AG04450 (cell line): ENCODE results near the gene VAMP2. TPM values are rescaled to one million over a fixed set of nuclear protein-coding genes. Genes with fewer than 3 reads are reported as not detected.
A peak's percentile ranks its signal among the peaks of the same experiment; 100 is the strongest.

Experiments
- CTCF ChIA-PET: fragments of 300-600, 350-600 bp; formaldehyde crosslinking; extraction: SDS; loops from one replicate; lab custom pipeline; 2022; ENCODE audit warnings: antibody characterized with exemption, inconsistent platforms; lab: Charles Lee
- POLR2A ChIA-PET: fragments of 350-600 bp; formaldehyde crosslinking; extraction: SDS; loops from one replicate; lab custom pipeline; 2021; ENCODE audit warnings: antibody characterized with exemption, inconsistent platforms; lab: Yijun Ruan, JAX
- DNase-seq: peaks from one replicate; pipeline ENCODE4 v3.0.0-alpha.2; 2011; ENCODE audit warnings: low read depth, low spot score
- H3K27ac ChIP-seq: one replicate; pipeline ENCODE4 v1.5.1; 2012; ENCODE audit warnings: low read depth, low read length, control low read depth
- H3K27me3 ChIP-seq: one replicate; pipeline ENCODE4 v1.6.0; 2012; ENCODE audit warnings: low read length; ENCODE audit not compliant: control insufficient read depth, insufficient read depth
- H3K4me3 ChIP-seq: 2 replicates; pipeline ENCODE4 v1.5.1; 2011; ENCODE audit warnings: mild to moderate bottlenecking, low read depth, low read length, control low read depth
- H3K9me3 ChIP-seq: 2 replicates; pipeline ENCODE4 v1.5.1; 2012; ENCODE audit warnings: low read length; ENCODE audit not compliant: control insufficient read depth, insufficient read depth
- polyA plus RNA-seq: library from polyadenylated mRNA; depleted of rRNA; stranded (reverse); fragments of >200 nt; gene quantifications from 2 replicates; pipeline ENCODE4 v1.2.3, GENCODE V29; 2011
- TF ChIP-seq, protein P1 (sequence below): IDR thresholded peaks from 2 replicates; pipeline ENCODE4 v1.5.1; 2011; ENCODE audit warnings: low read depth, low read length, control low read depth, inconsistent platforms

VAMP2 gene
- polyA plus RNA-seq, 1 experiment = 20.8 TPM

DNA sequence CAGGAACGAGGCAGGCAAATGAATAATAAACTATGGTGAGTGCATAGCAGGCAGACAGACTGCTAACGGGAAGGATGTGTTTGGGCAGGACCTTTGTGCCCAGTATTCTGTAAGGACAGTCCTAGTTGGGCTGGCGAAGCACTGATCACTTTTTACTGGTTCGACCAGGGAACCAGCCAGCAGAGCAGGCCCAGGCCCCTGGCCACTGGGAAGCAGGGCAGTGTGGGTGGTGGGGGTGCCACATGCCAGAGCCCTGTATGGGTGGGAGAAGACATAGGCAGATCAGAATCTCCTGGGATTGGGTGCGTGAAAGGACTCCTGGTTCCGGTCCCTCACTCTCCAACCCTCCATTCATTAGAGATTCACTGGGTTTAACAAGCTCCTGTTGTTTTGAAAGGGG, 4.0 kb upstream of the VAMP2 start:
- ChIA-PET POLR2A (no interaction called here), CTCF (no interaction called here)
- Histone ChIP-seq H3K27me3 (no peaks in the 10 kb centered on the region), H3K9me3 (no peaks in the 10 kb centered on the region; the same call in 1 of the 2 replicates), H3K4me3 (no peak overlapping the region), H3K27ac (no peak overlapping the region)
- TF ChIP-seq, protein P1, sequence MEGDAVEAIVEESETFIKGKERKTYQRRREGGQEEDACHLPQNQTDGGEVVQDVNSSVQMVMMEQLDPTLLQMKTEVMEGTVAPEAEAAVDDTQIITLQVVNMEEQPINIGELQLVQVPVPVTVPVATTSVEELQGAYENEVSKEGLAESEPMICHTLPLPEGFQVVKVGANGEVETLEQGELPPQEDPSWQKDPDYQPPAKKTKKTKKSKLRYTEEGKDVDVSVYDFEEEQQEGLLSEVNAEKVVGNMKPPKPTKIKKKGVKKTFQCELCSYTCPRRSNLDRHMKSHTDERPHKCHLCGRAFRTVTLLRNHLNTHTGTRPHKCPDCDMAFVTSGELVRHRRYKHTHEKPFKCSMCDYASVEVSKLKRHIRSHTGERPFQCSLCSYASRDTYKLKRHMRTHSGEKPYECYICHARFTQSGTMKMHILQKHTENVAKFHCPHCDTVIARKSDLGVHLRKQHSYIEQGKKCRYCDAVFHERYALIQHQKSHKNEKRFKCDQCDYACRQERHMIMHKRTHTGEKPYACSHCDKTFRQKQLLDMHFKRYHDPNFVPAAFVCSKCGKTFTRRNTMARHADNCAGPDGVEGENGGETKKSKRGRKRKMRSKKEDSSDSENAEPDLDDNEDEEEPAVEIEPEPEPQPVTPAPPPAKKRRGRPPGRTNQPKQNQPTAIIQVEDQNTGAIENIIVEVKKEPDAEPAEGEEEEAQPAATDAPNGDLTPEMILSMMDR = no peak
- no peak for DNase-seq

DNA sequence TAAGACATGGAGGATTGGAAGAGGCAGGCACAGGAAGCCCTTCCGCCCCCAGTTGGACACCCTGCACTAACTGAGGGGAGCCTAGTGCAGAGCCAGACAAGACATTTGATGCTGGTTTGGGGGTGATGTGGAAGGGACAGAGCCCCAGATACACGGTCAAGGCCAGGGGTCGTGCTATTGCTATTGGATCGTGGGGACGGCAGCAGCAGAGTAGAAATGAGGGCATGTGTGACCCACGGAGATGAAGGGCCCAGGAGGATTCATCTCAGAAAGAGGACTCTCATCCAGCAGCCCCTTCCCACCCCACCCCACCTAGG, 2.0 kb upstream of the VAMP2 start:
- DNase-seq = no peak
- ChIA-PET CTCF (no interaction called here), POLR2A (interaction anchor here (1.0 to 1.3 kb wide), 2 partner anchors 9 to 14 kb away, joined by 4 to 9 read pairs; no protein-coding TSS in a partner anchor)
- no peaks in the 10 kb centered on the region; the same call in 1 of the 2 replicates for H3K9me3 ChIP-seq
- peak overlapping the region; percentile 47 for H3K27ac ChIP-seq
- no peak overlapping the region for H3K4me3 ChIP-seq
- TF ChIP-seq, protein P1 = no peak
- H3K27me3 ChIP-seq = no peaks in the 10 kb centered on the region

DNA sequence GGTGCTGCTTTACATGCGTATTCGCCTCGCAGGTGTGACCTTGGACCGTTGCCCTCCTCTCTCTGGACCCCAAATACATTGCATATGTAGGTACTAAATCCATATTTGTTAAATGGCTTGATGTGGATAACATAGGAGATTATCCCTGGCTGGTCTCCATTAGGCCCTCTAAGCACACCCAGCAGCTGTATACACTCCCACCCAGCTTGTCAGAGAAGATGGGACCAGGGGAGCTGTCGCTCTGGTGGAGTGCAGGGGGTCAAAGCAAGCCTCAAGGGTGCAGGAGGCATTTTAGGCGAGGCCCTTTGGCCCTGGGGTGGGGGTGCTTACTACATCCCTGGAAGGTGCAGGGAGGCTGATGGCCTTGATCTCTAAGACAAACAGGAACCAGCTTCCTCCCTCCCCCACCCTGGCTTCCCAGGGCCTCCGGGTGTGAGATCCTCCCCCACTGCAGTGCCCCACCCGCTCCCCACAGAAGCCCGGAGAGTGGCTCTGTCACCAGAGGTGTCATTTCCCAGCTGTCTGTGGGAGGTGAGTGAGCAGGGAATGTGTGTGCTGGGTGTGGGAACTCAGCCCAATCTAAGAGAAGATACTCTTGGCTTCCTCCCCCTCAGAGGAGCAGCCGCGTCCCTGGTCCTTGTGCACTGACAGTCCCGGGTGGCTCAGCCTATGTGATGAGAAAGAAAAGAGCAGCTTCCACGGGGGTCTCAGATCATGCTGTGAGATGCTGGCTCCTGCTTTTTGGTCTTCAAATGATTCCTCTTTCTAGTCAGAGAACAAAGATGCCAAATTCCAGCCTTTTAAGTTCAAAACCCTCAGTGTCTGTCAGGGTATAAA, 1.4 kb upstream of the VAMP2 start:
- ChIA-PET POLR2A (interaction anchor here (1.0 to 1.3 kb wide), 2 partner anchors 9 to 13 kb away, joined by 4 to 9 read pairs; no protein-coding TSS in a partner anchor), CTCF (no interaction called here)

DNA sequence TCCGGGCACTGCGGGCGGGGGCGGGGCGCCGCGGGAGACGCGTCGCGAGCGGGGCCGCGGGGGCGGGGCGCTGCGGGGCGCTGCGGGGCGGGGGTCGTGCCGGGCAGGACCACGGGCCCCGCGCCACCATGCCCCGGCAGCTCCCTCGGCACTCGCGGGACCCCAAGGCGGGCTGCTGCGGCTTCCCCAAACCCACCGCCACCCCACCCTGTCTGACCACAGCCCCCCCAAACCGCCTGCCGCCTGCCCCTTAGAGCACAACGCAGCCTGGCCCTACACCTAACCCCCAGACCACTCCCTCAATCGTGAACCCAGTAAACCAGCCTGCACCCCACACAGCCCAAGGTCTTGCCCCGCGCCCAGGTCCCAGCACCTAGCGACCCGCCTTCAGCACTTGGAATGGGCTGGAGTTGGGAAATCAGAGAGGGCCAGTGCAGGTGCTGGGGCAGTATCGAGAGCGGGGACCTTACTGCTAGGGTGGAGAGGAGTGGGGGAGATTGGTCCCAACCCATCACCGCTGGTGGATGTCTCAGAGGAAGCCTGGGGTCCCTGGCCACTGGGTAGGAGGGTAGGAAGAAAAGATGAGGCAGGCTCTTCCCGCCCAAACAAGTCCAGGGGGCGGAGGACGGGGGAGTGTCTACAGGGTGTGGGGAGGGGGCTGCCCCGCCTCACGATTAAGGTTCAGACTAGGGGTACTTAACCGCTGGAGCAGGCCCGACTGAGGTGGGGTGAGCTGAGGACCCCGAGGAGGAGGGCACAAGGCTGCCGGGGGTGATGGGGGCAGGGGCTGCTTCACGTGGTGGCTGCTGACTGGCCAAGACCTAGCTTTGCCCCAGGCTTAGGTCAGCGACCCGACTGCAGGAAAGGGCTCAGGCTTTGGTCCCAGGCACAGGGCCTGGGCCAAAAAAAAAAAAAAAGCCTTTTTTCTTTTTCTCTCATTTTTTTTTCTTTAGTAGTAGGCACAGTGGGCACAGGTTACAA, 539 bp upstream of the VAMP2 start:
- ChIA-PET CTCF (interaction anchor here (0.6 kb wide), 1 partner anchor 530 kb away, joined by 6 read pairs; no protein-coding TSS in a partner anchor), POLR2A (interaction anchor here (0.6 to 1.3 kb wide), 2 partner anchors 10 to 812 kb away, joined by 3 to 9 read pairs; no protein-coding TSS in a partner anchor)
- H3K9me3 ChIP-seq = no peaks in the 10 kb centered on the region; the same call in 1 of the 2 replicates
- peak overlapping the region; percentile 47 for H3K27ac ChIP-seq
- peak overlapping the region; percentile 90 for H3K4me3 ChIP-seq
- TF ChIP-seq, protein P1 = no peak
- no peaks in the 10 kb centered on the region for H3K27me3 ChIP-seq
- no peak for DNase-seq

More for the DNA sequence above, 1.4 kb upstream of the VAMP2 start:
- no peak for DNase-seq
- Histone ChIP-seq H3K27me3 (no peaks in the 10 kb centered on the region), H3K27ac (peak overlapping the region; percentile 47), H3K9me3 (no peaks in the 10 kb centered on the region; the same call in 1 of the 2 replicates), H3K4me3 (no peak overlapping the region)
- TF ChIP-seq, protein P1 = no peak
